Fibroblast of mammary gland (primary cell): ENCODE results near the gene VPS9D1.
"Not testable (repeated sequence)": the region's sequence is repeated elsewhere in the genome, so short reads cannot be mapped to it uniquely, and the experiment has no call there.

Source experiments
- DNase-seq: peaks from one replicate; pipeline ENCODE4 v3.0.0-alpha.2; 2010; ENCODE audit warnings: low read depth
- H3K4me3 ChIP-seq: 2 replicates; pipeline ENCODE4 v1.5.1; 2011; ENCODE audit warnings: low read depth, mild to moderate bottlenecking, low read length, moderate library complexity; ENCODE audit not compliant: control insufficient read depth
- CTCF ChIP-seq: conservative IDR thresholded peaks from 2 replicates; pipeline ENCODE4 v1.5.1; 2011; ENCODE audit warnings: low read depth, low read length, inconsistent platforms; ENCODE audit not compliant: control insufficient read depth, insufficient read depth

VPS9D1 gene

GRCh38 chr16:89697616-89698331, 22.9 kb downstream of the VPS9D1 start:
- TF ChIP-seq CTCF = no peak
- DNase-seq = no peak
- H3K4me3 ChIP-seq = no peak overlapping the region

DNA sequence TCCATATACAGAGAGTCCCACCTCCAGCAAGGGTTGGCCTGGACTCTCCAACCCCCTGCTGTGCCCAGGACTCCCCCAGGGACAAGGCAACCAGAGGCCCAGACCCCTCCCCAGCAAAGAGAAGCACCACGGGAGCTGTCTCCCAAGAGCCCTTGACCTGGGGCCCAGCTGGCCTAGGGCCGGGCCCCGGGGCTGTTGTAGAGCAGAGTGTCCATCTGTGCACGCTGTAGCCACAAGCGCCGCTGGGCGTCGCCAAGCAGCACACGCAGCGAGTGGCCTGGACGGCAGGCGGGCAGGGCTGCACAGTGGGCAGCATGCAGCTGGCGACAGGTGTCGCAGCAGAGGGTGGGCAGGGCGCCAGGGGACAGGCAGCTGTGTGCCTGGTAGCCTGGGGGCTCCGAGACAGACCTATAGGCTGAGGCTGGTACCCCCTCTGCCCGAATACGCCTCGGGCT, 23.5 kb downstream of the VPS9D1 start:
- no peak overlapping the region for H3K4me3 ChIP-seq
- DNase-seq = no peak
- TF ChIP-seq CTCF = no peak

- DNase-seq = no peak
- H3K4me3 ChIP-seq = no peak overlapping the region
- TF ChIP-seq CTCF = no peak
Observed at GRCh38 chr16:89696670-89697128, 24.0 kb downstream of the VPS9D1 start.

GRCh38 chr16:89695875-89696669, 24.6 kb downstream of the VPS9D1 start:
- H3K4me3 ChIP-seq = no peak overlapping the region
- DNase-seq = no peak
- TF ChIP-seq CTCF = no peak

- no peak for DNase-seq
- H3K4me3 ChIP-seq = no peak overlapping the region
- TF ChIP-seq CTCF = no peak
Observed at GRCh38 chr16:89695086-89695874, 25.4 kb downstream of the VPS9D1 start.

DNA sequence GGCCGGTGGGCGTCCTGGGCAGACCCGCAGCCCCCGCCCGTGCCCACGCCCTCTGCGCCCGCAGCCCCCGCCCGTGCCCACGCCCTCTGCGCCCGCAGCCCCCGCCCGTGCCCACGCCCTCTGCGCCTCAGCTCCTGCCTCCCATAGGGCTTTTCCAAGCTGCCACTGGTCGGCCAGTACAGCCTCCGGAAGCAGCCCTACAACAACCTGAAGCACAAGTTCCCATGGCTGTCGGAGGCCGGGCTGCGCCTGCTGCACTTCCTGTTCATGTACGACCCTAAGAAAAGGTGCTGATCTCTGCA, 26.0 kb downstream of the VPS9D1 start:
- DNase-seq, H3K4me3 ChIP-seq: not testable (repeated sequence)
